HepG2 (cell line): ENCODE measurements around the gene CCDC33. TPM values are rescaled to one million over a fixed set of nuclear protein-coding genes. Genes with fewer than 3 reads are reported as not detected.

Source experiments
- ARNTL ChIP-seq: sonication (generic); formaldehyde crosslinking; IDR thresholded peaks from 2 replicates; pipeline ENCODE4 v1.4.0; 2020; ENCODE audit warnings: mild to moderate bottlenecking, missing genetic modification reagents
- CC2D1A ChIP-seq: sonication (generic); formaldehyde crosslinking; IDR thresholded peaks from 2 replicates; pipeline ENCODE4 v1.8.1; 2023; ENCODE audit warnings: mild to moderate bottlenecking, missing genetic modification reagents
- GATAD2A ChIP-seq: IDR thresholded peaks from 2 replicates; pipeline ENCODE4 v1.6.1; 2016
- REXO4 ChIP-seq: sonication (generic); formaldehyde crosslinking; IDR thresholded peaks from 2 replicates; pipeline ENCODE4 v1.8.0; 2022; ENCODE audit warnings: missing genetic modification reagents, mild to moderate bottlenecking, borderline replicate concordance
- SATB2 ChIP-seq: sonication (generic); formaldehyde crosslinking; IDR thresholded peaks from 2 replicates; pipeline ENCODE4 v1.5.0; 2020; ENCODE audit warnings: missing genetic modification reagents
- STAT6 ChIP-seq: sonication (generic); formaldehyde crosslinking; IDR thresholded peaks from 2 replicates; pipeline ENCODE4 v1.4.0; 2020; ENCODE audit warnings: missing genetic modification reagents, mild to moderate bottlenecking, borderline replicate concordance
- TSC22D2 ChIP-seq: sonication (generic); formaldehyde crosslinking; IDR thresholded peaks from 2 replicates; pipeline ENCODE4 v1.5.1; 2020; ENCODE audit warnings: missing genetic modification reagents, mild to moderate bottlenecking, borderline replicate concordance
- U2AF2 ChIP-seq: fragments of 200-400 bp; formaldehyde crosslinking; IDR thresholded peaks from 2 replicates; pipeline ENCODE4 v1.6.1; 2017; ENCODE audit warnings: low read depth, mild to moderate bottlenecking, low read length
- ZNF274 ChIP-seq: sonication (generic); formaldehyde crosslinking; IDR thresholded peaks from 2 replicates; pipeline ENCODE4 v1.5.1; 2020; ENCODE audit warnings: mild to moderate bottlenecking, missing genetic modification reagents
- ZNF280B ChIP-seq: sonication (generic); formaldehyde crosslinking; IDR thresholded peaks from 2 replicates; pipeline ENCODE4 v1.5.0; 2020; ENCODE audit warnings: missing genetic modification reagents, mild to moderate bottlenecking, borderline replicate concordance
- ZNF451 ChIP-seq: sonication (generic); formaldehyde crosslinking; IDR thresholded peaks from 2 replicates; pipeline ENCODE4 v1.5.0; 2020; ENCODE audit warnings: mild to moderate bottlenecking, missing genetic modification reagents
- ZNF484 ChIP-seq: sonication (generic); formaldehyde crosslinking; IDR thresholded peaks from 2 replicates; pipeline ENCODE4 v1.5.1; 2020; ENCODE audit warnings: mild to moderate bottlenecking, low read depth, missing genetic modification reagents, borderline replicate concordance
- ZNF496 ChIP-seq: sonication (generic); formaldehyde crosslinking; IDR thresholded peaks from 2 replicates; pipeline ENCODE4 v1.8.1; 2023; ENCODE audit warnings: mild to moderate bottlenecking, moderate library complexity, missing genetic modification reagents; ENCODE audit not compliant: insufficient replicate concordance
- ZNF768 ChIP-seq: sonication (generic); formaldehyde crosslinking; IDR thresholded peaks from 2 replicates; pipeline ENCODE4 v1.4.0; 2020; ENCODE audit warnings: missing genetic modification reagents
- polyA plus RNA-seq, 8 experiments: library from polyadenylated mRNA; depleted of rRNA in 3 of 8; stranded (reverse) in 7 of 8; unstranded in 1 of 8; fragments of >200 nt; fragmentation: Illumina TruSeq in 4 of 8; extraction: Trizol in 4 of 8; gene quantifications; 2 replicates each; pipeline versions ENCODE4 v1.2.1 to v1.2.3, GENCODE V29; 2011 to 2016; ENCODE audit warnings: low read depth in 4 of 8, missing spikeins in 1 of 8, mixed read lengths in 1 of 8; ENCODE audit not compliant: insufficient read depth in 1 of 8
- total RNA-seq, 5 experiments: library from RNA; depleted of rRNA; stranded (reverse); fragments of >200 nt; fragmentation: Illumina TruSeq; extraction: Trizol; gene quantifications; 2 replicates each; pipeline ENCODE4 v1.2.3, GENCODE V29; 2016; ENCODE audit warnings: low read depth in 1 of 5
- TF ChIP-seq, protein P1 (sequence below): sonication (generic); formaldehyde crosslinking; IDR thresholded peaks from 2 replicates; pipeline ENCODE4 v1.4.0; 2020; ENCODE audit warnings: missing genetic modification reagents, borderline replicate concordance
- TF ChIP-seq, protein P2 (sequence below): sonication (generic); formaldehyde crosslinking; IDR thresholded peaks from 2 replicates; pipeline ENCODE4 v1.5.1; 2020; ENCODE audit warnings: missing genetic modification reagents, mild to moderate bottlenecking, borderline replicate concordance

The CCDC33 gene
- total and polyA plus RNA-seq, 2 of the 13 experiments (the other 11 are each of a cell fraction or from before 2014, with no cell fraction given), result 0.30 TPM; not detected in 1

GRCh38 chr15:74365598-74366445 lies 129.7 kb downstream of the CCDC33 start (continued):
- no peak for TF ChIP-seq SATB2 (CRISPR knock-in tag)
- 0 out of 2 replicates have a peak, but pooled peaks have one; percentile 30 for TF ChIP-seq ZNF451 (CRISPR knock-in tag)
- TF ChIP-seq TSC22D2 (CRISPR knock-in tag), result no peak
- no peak for TF ChIP-seq ZNF496 (CRISPR knock-in tag)
- TF ChIP-seq REXO4 (CRISPR knock-in tag), result no peak
- peak; percentile 76 for TF ChIP-seq ZNF280B (CRISPR knock-in tag)
- TF ChIP-seq U2AF2, result no peak
- peak; percentile 60 for TF ChIP-seq ZNF768 (CRISPR knock-in tag)
- peak; percentile 82; the same call in 1 of the 2 replicates for TF ChIP-seq ZNF274 (CRISPR knock-in tag)
- TF ChIP-seq CC2D1A (CRISPR knock-in tag), result no peak
- no peak for TF ChIP-seq GATAD2A (CRISPR knock-in tag)
- TF ChIP-seq ZNF484 (CRISPR knock-in tag), result no peak
- TF ChIP-seq STAT6, result no peak
- TF ChIP-seq, protein P1, sequence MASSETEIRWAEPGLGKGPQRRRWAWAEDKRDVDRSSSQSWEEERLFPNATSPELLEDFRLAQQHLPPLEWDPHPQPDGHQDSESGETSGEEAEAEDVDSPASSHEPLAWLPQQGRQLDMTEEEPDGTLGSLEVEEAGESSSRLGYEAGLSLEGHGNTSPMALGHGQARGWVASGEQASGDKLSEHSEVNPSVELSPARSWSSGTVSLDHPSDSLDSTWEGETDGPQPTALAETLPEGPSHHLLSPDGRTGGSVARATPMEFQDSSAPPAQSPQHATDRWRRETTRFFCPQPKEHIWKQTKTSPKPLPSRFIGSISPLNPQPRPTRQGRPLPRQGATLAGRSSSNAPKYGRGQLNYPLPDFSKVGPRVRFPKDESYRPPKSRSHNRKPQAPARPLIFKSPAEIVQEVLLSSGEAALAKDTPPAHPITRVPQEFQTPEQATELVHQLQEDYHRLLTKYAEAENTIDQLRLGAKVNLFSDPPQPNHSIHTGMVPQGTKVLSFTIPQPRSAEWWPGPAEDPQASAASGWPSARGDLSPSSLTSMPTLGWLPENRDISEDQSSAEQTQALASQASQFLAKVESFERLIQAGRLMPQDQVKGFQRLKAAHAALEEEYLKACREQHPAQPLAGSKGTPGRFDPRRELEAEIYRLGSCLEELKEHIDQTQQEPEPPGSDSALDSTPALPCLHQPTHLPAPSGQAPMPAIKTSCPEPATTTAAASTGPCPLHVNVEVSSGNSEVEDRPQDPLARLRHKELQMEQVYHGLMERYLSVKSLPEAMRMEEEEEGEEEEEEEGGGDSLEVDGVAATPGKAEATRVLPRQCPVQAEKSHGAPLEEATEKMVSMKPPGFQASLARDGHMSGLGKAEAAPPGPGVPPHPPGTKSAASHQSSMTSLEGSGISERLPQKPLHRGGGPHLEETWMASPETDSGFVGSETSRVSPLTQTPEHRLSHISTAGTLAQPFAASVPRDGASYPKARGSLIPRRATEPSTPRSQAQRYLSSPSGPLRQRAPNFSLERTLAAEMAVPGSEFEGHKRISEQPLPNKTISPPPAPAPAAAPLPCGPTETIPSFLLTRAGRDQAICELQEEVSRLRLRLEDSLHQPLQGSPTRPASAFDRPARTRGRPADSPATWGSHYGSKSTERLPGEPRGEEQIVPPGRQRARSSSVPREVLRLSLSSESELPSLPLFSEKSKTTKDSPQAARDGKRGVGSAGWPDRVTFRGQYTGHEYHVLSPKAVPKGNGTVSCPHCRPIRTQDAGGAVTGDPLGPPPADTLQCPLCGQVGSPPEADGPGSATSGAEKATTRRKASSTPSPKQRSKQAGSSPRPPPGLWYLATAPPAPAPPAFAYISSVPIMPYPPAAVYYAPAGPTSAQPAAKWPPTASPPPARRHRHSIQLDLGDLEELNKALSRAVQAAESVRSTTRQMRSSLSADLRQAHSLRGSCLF (CRISPR knock-in tag), result no peak
- TF ChIP-seq, protein P2, sequence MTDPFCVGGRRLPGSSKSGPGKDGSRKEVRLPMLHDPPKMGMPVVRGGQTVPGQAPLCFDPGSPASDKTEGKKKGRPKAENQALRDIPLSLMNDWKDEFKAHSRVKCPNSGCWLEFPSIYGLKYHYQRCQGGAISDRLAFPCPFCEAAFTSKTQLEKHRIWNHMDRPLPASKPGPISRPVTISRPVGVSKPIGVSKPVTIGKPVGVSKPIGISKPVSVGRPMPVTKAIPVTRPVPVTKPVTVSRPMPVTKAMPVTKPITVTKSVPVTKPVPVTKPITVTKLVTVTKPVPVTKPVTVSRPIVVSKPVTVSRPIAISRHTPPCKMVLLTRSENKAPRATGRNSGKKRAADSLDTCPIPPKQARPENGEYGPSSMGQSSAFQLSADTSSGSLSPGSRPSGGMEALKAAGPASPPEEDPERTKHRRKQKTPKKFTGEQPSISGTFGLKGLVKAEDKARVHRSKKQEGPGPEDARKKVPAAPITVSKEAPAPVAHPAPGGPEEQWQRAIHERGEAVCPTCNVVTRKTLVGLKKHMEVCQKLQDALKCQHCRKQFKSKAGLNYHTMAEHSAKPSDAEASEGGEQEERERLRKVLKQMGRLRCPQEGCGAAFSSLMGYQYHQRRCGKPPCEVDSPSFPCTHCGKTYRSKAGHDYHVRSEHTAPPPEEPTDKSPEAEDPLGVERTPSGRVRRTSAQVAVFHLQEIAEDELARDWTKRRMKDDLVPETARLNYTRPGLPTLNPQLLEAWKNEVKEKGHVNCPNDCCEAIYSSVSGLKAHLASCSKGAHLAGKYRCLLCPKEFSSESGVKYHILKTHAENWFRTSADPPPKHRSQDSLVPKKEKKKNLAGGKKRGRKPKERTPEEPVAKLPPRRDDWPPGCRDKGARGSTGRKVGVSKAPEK (CRISPR knock-in tag), result no peak
- TF ChIP-seq ARNTL (CRISPR knock-in tag), result 0 out of 2 replicates have a peak, but pooled peaks have one; percentile 31
